Measurements from ENCODE around the gene STAT3.

Gene STAT3

GRCh38 chr17:42294469-42295398, 93.5 kb downstream of the STAT3 start:
- FAIRE-seq, result no peak
- no peak for DNase-seq (ENCODE audit: insufficient read length)
- no peak; the same call in 1 of the 2 replicates for TF ChIP-seq POLR2A (IDR thresholded peaks at IDR 0.05; ENCODE audit: low read depth, low read length)
- TF ChIP-seq POLR2AphosphoS5 (IDR thresholded peaks at IDR 0.05; ENCODE audit: low read depth, low read length), result no peak; the same call in 1 of the 2 replicates
- TF ChIP-seq TAF1 (IDR thresholded peaks at IDR 0.05; ENCODE audit: borderline replicate concordance, low read depth, low read length), result no peak

- FAIRE-seq, result no peak
Measured at GRCh38 chr17:42291129-42291528, 97.1 kb downstream of the STAT3 start.

DNA sequence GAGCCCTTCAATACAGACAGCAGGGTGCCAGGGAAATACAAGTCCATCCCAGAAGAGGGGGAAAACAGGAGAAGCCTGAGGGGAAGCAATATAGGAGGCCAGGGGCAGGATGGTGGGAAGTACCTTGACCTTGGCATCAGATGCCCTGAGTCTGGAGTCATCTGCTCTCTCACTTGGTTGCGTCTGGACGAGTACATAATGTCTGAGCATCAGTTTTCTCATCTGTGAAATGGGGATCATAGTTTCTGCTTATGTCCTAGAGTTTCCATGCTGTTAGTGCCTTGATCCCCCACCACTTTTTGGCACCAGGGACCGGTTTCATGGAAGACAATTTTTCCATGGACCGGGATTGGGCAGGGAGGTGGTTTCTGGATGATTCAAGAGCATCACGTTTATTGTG, 97.7 kb downstream of the STAT3 start:
- FAIRE-seq, result no peak

More at GRCh38 chr17:42291129-42291528, 97.1 kb downstream of the STAT3 start:
- DNase-seq (ENCODE audit: insufficient read length), result no peak
- TF ChIP-seq TAF1 (IDR thresholded peaks at IDR 0.05; ENCODE audit: borderline replicate concordance, low read depth, low read length), result no peak
- no peak for TF ChIP-seq POLR2AphosphoS5 (IDR thresholded peaks at IDR 0.05; ENCODE audit: low read depth, low read length)
- no peak for TF ChIP-seq POLR2A (IDR thresholded peaks at IDR 0.05; ENCODE audit: low read depth, low read length)

GRCh38 chr17:42289611-42290181, 98.5 kb downstream of the STAT3 start:
- DNase-seq (ENCODE audit: insufficient read length), result no peak
- FAIRE-seq, result no peak
- TF ChIP-seq POLR2A (IDR thresholded peaks at IDR 0.05; ENCODE audit: low read depth, low read length) (no peak), TAF1 (IDR thresholded peaks at IDR 0.05; ENCODE audit: borderline replicate concordance, low read depth, low read length) (no peak), POLR2AphosphoS5 (IDR thresholded peaks at IDR 0.05; ENCODE audit: low read depth, low read length) (no peak)

More for the DNA sequence above, 97.7 kb downstream of the STAT3 start:
- no peak for DNase-seq (ENCODE audit: insufficient read length)
- TF ChIP-seq POLR2AphosphoS5 (IDR thresholded peaks at IDR 0.05; ENCODE audit: low read depth, low read length), result no peak
- no peak for TF ChIP-seq POLR2A (IDR thresholded peaks at IDR 0.05; ENCODE audit: low read depth, low read length)
- TF ChIP-seq TAF1 (IDR thresholded peaks at IDR 0.05; ENCODE audit: borderline replicate concordance, low read depth, low read length), result no peak

- TF ChIP-seq POLR2A (IDR thresholded peaks at IDR 0.05; ENCODE audit: low read depth, low read length), result no peak; the same call in 1 of the 2 replicates
- no peak for TF ChIP-seq TAF1 (IDR thresholded peaks at IDR 0.05; ENCODE audit: borderline replicate concordance, low read depth, low read length)
- TF ChIP-seq POLR2AphosphoS5 (IDR thresholded peaks at IDR 0.05; ENCODE audit: low read depth, low read length), result no peak
- DNase-seq (ENCODE audit: insufficient read length), result peak; percentile 58
- peak; percentile 77 for FAIRE-seq
Measured at GRCh38 chr17:42288803-42289610, 99.2 kb downstream of the STAT3 start.

DNA sequence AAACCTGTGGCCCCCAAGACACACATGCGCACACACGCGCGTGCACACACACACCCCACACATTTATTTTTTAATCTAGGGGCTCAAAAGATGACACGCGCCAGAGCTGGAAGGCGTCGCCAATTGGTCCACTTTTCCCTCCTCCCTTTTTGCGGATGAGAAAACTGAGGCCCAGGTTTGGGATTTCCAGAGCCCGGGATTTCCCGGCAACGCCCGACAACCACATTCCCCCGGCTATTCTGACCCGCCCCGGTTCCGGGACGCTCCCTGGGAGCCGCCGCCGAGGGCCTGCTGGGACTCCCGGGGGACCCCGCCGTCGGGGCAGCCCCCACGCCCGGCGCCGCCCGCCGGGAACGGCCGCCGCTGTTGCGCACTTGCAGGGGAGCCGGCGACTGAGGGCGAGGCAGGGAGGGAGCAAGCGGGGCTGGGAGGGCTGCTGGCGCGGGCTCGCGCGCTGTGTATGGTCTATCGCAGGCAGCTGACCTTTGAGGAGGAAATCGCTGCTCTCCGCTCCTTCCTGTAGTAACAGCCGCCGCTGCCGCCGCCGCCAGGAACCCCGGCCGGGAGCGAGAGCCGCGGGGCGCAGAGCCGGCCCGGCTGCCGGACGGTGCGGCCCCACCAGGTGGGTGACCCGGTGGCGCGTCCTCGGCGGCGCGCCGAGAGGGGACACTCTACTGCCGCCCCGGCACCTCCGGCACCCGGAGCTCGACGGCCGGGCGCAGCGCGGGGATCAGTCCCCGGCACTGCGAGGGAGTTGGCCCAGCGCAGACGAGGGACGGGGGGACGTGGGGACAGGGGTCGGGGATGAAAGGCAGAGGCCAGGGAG, 100.1 kb downstream of the STAT3 start, which contains the start of gene STAT5A:
STAT5A (plus strand) TSS at position 522 of the 826 bp plus-strand sequence. CDS start 914 bp downstream, outside the sequence.
- peak; percentile 95 for FAIRE-seq
- DNase-seq (ENCODE audit: insufficient read length), result peak; percentile 79
- TF ChIP-seq TAF1 (IDR thresholded peaks at IDR 0.05; ENCODE audit: borderline replicate concordance, low read depth, low read length), result peak; percentile 41; the same call in 1 of the 2 replicates
- peak; percentile 49 for TF ChIP-seq POLR2AphosphoS5 (IDR thresholded peaks at IDR 0.05; ENCODE audit: low read depth, low read length)
- TF ChIP-seq POLR2A (IDR thresholded peaks at IDR 0.05; ENCODE audit: low read depth, low read length), result peak; percentile 81

DNA sequence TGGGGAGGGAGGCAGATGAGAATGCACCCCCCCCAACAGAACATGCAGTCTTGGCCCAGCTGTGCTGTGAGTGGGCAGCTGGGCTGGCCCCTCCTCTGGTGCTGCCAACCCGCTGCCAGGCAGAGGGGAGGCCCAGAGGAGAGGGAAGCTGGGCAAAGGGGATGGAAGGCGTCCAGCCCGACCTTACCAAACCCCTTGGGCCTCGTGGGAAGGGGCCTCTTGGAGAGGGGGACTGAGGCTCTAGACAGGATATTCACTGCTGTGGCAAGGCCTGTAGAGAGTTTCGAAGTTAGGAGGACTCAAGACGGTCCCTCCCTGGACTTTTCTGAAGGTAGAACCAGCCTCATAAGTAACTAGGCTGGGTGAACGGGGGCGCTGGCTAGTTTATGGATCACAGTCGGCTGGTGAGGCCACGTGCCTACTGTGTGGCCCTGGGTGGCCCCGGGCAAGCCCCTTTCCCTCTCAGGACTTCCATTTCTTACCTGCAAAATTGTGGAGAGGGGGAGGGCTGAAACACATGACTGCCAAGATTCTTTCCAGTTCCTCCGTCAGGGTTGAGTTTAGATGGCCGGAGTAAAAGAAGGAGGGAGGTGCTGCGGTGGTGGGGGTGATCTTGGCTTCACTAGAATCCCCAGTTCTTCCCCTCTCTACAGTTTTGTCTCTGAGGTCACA, 100.8 kb downstream of the STAT3 start:
- FAIRE-seq (peak; percentile 73), DNase-seq (ENCODE audit: insufficient read length) (no peak)
- TF ChIP-seq POLR2AphosphoS5 (IDR thresholded peaks at IDR 0.05; ENCODE audit: low read depth, low read length), result peak; percentile 67
- TF ChIP-seq POLR2A (IDR thresholded peaks at IDR 0.05; ENCODE audit: low read depth, low read length), result peak; percentile 83
- TF ChIP-seq TAF1 (IDR thresholded peaks at IDR 0.05; ENCODE audit: borderline replicate concordance, low read depth, low read length), result 0 out of 2 replicates have a peak, but pooled peaks have one; percentile 33

DNA sequence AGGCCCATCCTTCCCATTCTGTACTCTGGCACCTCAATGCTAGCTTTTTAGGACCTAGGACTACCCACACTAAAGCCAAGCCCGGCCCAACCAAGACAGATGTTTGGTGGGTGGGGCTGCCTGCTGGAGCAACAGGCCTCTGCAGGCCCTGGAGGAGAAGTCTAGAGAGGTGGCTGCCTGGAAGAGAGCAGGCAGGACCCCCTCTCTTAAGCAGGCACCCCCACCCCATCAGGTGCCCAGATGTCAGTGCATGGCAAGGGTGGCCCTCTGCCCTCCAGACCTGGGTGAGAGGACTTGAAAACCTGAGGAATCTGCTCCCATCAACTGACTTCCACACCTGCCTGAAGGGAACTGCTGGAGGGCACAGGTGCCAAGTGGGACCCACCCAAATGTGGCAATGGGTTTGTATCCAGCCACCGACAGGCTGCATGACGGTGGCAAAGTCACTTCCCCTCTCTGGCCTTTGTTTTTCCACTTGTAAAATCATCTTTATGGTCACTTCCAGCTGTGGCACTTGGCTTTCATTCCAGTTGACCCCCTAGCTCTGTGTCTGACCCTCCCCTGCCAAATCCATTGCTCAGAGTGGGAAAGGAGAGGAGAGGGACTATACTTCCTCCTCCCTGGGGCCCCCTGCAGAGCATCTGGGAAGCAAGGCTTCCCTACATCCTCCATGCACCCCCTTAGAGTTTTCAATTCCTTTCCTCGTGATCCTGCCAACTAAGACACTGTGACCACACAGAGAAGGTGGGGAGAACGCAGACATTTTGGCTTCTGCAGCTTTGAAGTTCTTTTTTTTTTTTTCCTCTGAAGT, 101.6 kb downstream of the STAT3 start:
- FAIRE-seq, result peak; percentile 53

More for the DNA sequence above, 101.6 kb downstream of the STAT3 start:
- DNase-seq (ENCODE audit: insufficient read length), result no peak
- TF ChIP-seq POLR2AphosphoS5 (IDR thresholded peaks at IDR 0.05; ENCODE audit: low read depth, low read length) (no peak), POLR2A (IDR thresholded peaks at IDR 0.05; ENCODE audit: low read depth, low read length) (no peak), TAF1 (IDR thresholded peaks at IDR 0.05; ENCODE audit: borderline replicate concordance, low read depth, low read length) (no peak)
